NCI-H2171 (cell line): Measurements from ENCODE around the gene ZNF628.
A peak's percentile ranks its signal among the peaks of the same experiment; 100 is the strongest.

ENCODE experiments used
- DNase-seq: peaks from one replicate; lab custom pipeline; 2025; lab: John Stamatoyannopoulos, UW

Gene ZNF628

DNA sequence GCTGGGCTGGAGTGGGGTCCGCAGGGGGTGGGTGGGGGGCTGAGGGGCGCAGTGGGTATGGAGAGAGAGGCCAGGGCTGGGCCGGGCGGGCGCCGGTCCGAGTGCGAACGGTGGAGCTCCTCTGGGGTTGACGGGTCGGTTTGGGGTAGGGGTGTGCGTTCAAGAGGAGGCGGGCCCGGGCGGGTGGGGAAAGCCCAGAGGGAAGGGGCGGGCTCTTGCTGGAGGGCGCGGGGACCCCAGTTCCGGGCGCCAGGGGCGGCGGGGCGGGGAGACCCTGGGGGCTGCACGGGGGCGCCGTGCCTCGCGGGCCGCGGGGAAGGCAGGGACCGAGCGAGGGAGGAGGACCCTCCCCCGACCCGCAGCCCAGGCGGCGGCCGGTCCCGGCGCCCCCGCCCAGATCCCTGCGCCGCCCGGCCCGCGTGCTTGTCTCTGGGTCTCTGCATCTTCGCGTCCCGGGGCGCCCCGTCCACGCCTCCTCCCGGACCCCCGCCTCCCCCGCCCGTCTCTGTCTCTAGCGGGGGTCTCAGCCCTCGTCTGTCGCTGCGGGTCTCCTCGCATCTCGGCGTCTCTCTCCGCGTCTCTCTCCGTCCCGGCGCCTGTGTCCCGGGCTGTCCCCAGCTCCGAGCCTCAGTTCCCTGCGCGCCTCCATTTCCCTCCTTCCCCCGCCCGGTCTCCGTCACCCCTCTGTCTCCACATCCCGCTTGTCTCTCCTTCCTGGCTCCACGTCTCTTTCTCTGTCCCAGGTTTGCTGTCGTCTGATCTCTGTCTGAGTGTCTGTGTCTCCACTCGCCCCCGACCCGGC lies 25.1 kb upstream of the ZNF628 start:
- DNase-seq: no peak

DNA sequence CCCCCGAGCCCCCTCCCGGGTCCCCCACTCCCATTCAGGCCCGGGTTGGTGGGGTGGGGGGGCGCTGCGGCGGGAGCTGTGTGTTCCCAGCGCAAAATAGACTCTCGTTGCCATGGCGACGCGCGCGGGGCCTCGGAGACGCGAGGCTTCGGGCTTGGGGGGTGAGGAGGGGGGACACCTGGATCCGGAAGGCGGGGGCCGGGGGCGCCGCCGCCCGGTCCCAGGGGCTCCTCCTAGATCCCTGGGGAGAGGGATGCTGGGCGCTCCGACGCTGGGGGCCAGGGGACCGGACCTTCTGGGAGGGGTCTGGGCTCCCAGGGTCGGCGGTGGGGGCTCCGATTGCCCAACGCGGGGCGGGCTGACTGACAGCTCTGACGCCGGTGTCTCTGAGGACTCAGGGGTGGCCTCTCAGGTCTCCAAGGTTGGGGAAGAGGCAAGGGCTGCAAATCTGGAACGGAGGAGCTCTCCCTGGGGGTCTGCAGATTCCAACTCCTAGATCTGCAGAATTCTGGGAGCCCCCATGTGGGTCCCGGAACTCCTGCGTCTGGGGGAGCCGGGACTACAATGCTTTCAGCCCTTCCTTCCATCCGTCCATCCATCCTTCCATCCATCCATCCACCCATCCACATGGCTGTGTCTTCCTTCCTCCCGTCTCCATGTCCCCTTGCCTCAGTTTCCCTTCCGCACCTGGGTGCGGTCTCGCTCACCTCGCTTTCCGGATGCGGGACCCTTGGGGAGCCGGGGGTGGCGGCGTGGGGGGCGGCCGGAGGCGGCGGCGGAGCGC lies 24.3 kb upstream of the ZNF628 start:
- DNase-seq: no peak

DNA sequence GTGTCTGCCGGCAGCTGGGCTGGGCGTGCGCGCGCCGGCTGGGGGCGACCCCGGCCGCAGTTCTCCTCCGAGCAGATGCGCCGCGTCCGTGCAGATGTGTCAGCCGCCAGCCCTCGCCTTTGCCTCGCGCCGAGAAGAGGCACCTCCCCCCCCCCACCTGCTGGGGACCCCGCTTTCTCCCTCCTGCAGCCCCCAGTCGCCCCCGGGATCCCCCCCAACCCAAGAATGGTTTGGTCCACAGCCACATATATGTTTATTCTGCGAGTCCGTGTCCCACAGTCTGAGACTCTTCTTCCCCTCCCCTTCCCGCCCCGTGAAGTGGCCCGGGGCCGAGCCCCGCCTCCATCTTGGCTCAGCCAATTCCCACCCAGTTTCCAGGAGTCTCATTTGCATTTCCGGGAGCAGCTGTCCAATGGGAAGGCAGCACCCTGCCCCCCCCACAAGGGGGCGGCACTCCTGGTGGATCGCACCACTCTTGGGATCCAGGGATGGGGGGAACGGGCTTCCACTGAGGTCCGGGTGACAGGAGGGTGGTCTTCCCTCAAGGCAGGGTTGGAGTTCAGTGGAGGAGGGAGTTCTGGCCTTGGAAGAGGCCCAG lies 23.6 kb upstream of the ZNF628 start:
- peak; percentile 83 for DNase-seq

DNA sequence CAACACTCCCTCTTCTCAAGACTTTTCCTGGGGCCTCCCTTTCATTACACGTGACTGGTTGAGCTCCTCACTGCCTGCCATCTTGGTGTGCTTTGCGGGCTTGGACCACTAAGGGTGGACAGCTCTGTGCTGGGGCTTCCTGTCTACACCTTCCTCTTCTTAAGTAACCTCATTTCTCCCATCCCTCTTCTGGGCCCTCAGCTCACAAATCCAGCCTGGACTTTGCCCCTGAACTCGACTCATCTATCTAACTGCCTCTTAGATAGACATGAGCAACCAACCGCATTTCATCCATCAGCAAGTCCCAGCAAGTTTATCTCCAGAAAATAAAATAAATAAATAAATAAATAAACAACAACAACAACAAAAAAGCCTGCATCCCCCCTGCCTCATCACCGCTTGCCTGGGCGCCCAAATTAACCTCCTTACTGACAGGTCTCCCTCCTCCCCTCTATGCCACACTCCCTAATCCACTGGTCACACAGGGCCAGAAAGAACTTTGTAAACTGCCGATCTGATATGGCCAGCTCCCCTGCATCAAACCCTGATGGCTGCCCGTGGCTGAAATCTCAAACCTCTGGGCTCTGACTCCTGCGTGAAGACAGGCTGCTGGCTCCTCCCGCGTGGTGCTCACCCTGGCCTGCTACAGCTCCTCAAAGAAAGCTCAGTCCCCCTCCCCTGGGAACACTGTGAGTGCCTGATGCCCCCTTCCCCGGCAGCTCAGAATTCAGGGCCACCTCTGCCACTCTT lies 22.7 kb upstream of the ZNF628 start:
- no peak for DNase-seq

DNA sequence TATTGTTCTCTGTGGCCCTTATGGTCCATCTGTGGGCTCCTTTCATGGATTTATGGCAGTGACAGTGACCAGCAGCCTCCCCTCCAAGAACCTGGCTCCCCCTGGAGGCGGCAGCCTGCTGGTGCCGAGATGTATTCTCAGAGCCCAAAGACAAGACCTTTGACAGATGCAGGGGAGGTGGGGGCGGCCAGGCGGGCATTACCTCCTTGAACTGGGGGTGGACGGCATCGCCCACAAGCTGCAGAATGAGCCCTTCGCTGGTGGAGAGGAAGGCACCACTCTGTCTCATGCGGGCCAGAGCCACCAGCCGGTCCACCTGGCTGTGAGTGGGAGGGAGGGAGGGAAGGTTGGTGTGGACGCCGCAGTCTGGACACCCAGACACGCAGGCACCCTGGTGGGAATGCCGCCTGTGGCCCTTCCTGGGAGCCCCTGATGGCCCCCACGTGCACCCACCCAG lies 21.6 kb upstream of the ZNF628 start:
- DNase-seq: no peak

DNA sequence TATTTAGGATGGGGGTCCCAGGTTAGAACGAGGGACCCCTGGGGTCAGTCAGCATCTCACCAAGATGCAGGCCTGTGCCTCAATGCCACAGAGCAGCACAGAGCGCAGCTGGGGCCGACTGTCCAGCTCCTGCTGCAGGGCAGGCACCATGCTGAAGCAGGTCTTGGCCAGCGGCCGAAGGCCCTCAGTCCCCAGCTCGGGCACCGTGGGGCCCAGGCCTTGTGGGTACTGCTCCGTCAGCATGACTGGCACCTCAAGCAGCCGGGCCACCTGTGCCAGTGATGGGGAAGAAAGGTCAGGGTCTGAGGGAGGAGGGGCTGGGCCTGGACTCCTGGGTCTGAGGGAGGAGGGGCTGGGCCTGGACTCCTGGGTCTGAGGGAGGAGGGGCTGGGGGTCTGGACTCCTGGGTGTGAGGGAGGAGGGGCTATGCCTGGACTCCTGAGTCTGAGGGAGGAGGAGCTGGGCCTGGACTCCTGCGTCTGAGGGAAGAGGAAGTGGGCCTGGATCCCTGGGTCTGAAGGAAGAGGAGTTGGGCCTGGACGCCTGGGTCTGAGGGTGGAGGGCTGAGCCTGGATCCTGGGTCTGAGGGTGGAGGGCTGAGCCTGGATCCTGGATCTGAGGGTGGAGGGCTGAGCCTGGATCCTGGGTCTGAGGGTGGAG lies 20.7 kb upstream of the ZNF628 start:
- no peak for DNase-seq

DNA sequence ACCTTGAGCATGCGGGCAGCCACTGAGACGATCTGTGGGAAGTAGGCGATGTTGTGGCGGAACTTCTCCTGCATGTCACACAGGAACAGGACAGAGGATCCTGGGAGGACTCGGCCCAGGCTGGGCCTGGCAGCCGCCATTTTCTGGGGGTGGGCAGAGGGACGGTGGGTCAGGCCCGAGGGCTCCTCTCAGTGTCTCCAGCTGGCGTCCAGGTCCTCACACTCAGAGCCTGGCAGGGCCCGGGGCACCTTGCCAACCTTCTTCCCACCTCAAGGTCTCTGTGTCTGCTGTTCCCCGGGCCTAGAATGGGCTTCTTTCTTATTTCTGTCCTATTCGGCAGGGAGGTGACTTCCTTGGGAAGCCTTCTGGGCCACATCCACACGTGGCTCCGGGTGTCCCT lies 20.1 kb upstream of the ZNF628 start:
- DNase-seq: no peak

DNA sequence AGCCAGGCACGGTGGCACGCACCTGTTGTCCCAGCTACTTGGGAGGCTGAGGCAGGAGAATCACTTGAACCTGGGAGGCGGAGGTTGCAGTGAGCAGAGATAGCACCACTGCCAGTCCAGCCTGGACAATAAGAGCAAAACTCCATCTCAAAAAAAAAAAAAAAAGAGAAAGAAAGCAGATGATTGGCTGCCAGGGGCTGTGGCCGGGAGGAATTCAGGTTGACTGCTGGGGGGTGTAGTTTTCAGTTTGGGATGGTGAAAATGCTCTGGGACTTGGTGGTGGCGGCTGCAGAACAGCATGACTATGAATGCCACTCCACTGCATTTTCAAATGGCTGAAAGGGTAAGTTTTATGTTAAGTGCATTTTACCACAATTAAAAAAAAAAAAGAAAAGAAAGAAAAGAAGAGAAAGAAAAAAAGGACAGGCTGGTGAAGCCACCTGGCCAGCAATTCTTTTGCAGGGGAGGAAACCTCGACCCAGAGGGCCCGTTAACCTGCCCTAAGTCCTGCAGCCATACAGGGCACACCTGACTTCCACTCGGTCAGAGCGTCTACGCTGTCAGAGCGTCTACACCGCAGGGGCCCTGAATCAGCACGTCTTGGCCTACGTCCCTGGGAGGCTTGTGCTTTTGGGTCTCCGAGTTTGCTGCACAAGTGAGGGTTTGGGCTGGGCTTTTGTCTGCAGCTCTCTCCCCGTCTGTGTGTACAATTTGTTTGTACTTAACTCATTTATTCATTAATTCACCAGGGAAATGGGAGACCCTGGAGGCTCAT lies 18.5 kb upstream of the ZNF628 start:
- no peak for DNase-seq

DNA sequence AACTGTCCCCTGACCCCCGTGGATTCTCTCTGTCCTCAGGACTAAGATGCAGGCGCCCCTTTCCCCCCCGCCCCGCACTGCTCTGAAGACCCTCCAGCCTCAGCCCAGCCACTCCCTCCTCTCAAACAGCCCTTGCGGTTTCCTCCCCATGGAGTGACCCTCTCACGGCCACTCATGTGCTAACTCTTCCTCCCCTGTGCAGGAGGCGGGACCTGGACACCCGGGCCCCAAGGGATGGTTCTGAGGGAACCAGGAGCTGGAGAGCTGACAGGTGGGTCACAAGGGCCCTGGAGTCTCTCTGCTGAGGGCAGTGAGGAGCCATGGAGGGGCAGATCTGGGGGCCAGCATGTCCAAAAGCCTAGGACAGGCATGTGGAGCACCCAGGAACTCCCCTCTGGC lies 16.9 kb upstream of the ZNF628 start:
- DNase-seq: no peak

DNA sequence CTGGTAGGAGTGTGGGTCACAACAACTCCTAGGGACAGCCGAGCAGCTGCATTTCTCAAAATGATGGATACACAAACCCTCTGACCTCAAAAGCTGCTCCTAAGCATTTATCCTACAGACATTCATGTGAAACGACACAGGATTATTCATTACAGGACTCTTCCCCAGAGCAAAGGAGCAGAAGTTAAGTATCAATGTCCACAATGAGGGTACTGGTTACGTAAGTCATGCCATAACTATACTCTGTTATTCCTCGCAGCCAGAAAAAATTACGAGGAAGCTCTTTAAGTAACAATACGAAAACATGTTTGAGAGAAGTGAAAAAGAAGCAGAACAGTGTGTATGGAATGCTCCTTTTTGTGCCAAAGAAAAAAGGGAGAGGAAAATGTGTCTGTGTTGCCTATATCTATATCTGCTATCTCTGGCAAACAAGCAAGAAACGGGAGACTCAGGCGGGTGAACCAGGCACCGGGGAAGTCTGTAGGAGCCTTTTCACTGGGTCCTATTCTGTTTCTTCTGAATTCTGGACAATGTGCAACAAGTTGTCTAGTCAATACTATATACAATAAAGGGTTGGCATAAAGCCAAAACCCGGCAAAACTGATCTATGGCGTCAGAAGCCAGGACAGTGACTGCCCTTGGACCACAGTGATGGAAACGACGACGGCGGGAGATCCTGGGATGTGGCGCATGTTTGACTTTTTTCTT lies 16.3 kb upstream of the ZNF628 start:
- no peak for DNase-seq

DNA sequence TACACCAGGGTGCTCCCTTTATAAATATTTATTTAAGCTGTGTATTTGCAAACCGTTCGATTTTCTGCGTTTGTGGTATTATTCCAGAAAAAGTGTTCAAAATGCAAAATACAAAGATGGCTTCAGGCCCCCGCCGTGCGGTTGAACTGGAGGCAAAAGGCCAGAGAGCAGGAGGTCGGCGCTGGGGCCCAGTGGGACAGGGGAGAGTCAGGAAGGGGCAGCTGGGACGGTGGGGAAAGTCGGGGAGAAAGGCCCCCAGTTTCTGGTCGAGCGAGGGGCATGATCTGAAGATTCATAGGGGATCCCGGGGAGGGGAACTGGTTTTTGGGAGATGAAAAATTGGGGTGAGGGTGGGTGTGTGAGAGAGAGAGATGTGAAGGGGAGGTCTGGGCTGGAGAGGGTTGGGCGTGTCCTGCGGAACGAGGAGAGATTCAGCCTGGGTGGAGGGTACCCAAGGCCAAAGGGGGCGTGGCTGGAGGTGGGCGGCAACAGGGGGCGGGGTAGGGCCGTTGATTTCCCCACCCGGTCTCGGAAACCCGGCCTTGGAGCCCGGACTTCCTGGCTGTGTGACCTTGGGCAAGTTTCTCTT lies 15.7 kb upstream of the ZNF628 start:
- peak; percentile 15 for DNase-seq

DNA sequence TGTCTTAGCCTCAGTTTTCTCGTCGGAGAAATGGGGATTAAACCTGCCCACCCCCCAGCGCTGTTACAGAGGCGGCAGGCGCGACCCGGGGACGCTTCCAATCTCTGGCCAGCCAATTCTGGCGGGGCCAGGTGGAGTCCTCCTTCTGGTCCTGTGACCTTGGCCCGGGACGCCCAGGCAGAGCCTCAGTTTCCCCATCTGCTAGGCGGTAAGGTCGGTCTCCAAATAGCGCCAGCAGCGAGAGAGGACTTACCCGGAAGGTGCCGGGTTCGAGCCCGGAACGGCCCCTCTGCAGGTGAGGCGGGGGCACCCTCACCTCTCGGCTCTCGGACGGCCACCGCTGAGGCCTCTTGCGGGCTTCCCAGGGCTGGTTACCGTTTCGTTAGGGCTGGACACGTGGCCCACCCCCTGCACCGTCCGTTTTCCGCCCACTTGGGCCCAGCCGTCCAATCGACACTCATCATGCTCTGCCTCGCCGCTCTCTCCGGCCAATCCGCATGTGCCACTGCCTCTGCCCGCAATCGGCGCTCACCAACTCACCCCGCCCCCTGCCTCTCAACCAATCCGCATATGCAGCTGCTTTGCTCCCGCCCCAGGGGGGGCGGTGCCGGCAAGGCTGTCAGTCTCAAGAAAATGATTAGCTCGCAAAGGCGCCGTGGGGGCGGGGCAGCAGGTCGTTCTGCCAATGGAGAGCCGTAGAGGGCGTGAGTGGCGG lies 15.0 kb upstream of the ZNF628 start, which contains the start of gene ISOC2:
ISOC2 (minus strand) TSS at position 384 of the 715 bp plus-strand sequence. CDS start 5,156 bp downstream, outside the sequence.
- DNase-seq: peak; percentile 99

DNA sequence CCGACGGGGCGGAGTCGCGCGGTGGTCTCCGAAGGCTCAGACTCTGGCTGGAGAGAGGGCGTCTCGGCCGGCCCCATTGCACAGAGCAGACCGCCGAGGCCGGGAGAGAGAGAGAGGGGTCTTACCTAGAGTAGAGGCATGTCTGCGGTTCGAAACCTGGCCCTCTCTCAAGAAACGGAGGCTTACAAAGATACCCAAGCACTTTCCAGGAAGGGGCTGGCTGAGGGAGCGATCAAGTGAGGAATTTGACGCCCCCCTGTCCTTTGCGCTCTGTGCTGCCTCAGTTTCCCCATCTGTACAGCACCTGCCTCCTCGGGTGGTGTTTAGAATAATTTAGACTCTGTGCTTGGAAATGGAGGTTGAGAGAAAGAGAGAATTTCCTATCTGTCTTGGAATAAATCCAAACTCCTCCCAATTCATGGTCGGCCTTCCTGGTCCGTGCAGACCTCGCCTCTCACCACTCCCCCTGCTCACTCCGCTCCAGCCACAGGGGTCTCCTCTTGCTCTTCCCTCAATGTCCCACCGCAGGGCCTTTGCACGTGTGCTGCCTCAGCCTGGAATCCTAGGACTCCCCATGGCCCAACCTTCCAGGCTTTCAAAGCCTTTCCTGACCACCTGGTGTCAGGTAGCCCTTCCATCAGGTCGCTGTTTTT lies 14.3 kb upstream of the ZNF628 start:
- DNase-seq: no peak

DNA sequence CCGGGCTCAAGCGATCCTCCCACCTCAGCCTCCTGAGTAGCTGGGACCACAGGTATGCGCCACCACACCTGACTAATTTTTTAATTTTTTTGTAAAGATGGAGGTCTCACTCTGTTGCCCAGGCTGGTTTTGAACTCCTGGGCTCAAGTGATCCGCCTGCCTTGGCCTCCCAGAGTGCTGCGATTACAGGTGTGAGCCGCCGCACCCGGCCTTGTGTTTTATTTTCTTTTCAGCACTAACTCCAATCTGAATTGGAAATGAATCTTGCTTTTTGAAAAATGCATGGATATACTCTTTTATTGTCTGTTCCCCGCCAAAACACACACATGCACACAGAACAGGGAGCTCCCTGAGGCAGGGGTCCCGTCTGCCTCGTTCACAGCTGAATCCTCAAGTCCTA lies 13.7 kb upstream of the ZNF628 start:
- no peak for DNase-seq

DNA sequence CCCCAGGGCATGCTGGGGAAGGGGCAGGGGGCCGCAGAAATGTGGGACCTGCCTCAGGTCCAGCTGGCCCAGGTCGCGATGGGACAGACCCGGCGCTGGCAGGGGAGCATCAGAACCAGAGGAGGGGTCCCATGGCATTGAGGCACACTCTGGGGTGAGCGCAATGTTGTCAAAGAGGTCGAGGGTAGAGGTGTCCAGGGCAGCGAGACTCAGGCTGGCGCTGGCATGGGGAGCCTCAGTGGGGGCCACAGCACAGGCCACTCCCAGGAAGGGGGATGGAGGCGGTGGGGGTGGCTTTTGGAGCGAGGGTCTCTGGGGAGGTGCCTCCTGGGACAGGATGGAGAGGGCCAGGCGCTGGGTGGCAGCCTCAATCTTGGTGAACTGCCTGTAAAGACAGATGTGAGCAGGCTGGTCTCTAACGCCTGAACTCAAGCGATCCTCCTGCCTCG lies 12.8 kb upstream of the ZNF628 start:
- DNase-seq: no peak

DNA sequence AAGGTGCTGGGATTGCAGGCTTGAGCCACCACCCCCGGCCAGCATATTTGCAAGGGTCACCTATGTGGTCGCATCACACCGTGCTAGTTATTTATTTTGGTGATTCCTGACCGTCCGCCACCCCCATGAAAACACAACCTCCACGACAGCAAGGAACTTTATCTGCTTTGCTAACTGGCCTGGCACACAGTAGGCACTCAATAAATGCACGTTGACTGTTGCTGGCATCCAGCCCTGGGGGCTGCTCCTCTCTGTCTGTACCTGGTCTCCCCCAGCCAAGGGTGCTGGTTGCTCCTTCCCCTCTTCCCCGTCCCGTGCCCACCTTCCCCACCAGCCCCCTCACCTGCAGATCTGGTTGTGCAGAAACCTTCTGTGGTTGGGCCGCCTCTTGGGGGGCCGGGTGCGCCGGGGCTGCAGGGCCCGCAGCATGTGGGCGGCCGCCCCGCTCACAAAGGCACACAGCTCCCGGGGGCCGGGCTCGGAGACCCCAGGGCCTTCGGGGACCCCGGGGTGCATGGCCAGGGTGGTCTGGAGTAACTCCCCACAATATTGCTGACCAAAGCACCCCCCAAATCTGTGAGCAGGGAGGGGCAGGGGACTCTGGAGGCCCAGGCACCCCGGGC lies 12.3 kb upstream of the ZNF628 start:
- no peak for DNase-seq

DNA sequence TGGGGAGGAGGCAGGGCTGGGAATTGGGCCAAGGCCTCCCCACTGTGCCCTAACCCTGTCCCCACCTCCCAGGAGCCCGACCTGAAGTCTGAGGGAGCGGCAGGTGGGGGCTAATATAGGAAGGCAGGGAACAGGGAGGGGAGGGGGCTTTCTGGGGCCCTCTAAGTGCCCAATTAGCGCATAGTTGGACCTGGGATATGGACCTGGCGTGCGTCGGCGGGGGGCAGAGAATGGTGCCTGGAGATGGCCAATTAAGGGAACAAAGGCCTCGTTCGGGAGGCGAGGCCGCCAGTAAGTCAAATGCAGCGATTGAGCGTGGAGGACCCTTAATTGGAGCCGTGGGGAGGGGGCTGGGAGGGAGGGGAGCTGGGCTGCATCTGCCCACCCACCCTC lies 11.8 kb upstream of the ZNF628 start, which contains the start of gene C19orf85:
C19orf85 (minus strand) TSS at position 90 of the 393 bp plus-strand sequence. CDS start 197 bp downstream, outside the sequence.
- no peak for DNase-seq
